OCI-LY1 (cell line): Measurements from ENCODE around the gene OPN5.

ENCODE experiments used
- CTCF ChIP-seq: fragments of 200-600 bp; sonication (generic), shearing (Covaris generic); IDR thresholded peaks from 2 replicates; pipeline ENCODE4 v1.5.1; 2017; ENCODE audit warnings: mild to moderate bottlenecking, antibody characterized with exemption, low read length, moderate library complexity, mixed read lengths
- EZH2 ChIP-seq: fragments of 200-600 bp; sonication (generic), shearing (Covaris generic); IDR thresholded peaks from 2 replicates; pipeline ENCODE4 v1.8.0; 2017; ENCODE audit warnings: borderline replicate concordance, mixed run types, mild to moderate bottlenecking, antibody characterized with exemption, low read length, moderate library complexity, mixed read lengths

GRCh38 chr6:47787620-47788497 is 6.0 kb downstream of the OPN5 start:
- TF ChIP-seq CTCF = peak; percentile 96
- TF ChIP-seq EZH2 = no peak
